Panc1 (cell line): Measurements from ENCODE around the gene S100P.

Source experiments
- CTCF ChIP-seq: fragments of 450-650 bp; IDR thresholded peaks from 2 replicates; pipeline ENCODE4 v1.5.1; 2017; ENCODE audit warnings: mild to moderate bottlenecking
- POLR2AphosphoS5 ChIP-seq: IDR thresholded peaks from 2 replicates; pipeline ENCODE4 v1.6.1; 2012; ENCODE audit warnings: mild to moderate bottlenecking, low read depth, low read length, moderate library complexity
- TF ChIP-seq, protein P1 (sequence below), 2 experiments: IDR thresholded peaks; 2 replicates each; pipeline ENCODE4 v1.6.1; 2011 to 2012; ENCODE audit warnings: low read depth in 2 of 2, control low read depth in 1 of 2, low read length in 1 of 2, mild to moderate bottlenecking in 1 of 2, moderate library complexity in 1 of 2; ENCODE audit not compliant: insufficient read depth in 1 of 2

DNA sequence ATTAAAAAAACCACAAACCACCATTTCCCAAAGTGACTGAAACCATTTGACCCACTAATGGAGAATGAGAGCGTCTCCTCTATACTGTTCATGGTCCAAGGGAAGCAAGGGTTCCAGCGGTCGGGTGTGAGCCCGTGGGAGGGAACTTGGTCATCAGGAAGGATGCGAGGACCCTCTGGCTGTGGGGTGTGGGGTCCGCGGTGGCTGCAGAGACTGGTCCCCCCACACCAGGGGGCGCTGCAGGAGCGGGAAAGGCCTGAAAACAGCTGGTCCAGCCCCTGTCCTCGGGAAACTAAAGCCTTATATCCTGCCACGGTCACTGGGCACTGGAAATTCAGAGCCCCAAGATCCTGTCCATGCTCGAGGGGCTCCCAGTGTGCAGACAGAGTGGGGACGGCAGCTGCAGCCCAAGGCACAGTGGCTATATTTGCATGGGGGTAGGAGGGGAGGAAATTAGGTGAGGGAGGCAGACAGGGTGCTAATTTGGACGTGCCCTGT is 26.6 kb downstream of the S100P start:
- TF ChIP-seq CTCF (peak; percentile 89), POLR2AphosphoS5 (no peak)
- TF ChIP-seq, protein P1, sequence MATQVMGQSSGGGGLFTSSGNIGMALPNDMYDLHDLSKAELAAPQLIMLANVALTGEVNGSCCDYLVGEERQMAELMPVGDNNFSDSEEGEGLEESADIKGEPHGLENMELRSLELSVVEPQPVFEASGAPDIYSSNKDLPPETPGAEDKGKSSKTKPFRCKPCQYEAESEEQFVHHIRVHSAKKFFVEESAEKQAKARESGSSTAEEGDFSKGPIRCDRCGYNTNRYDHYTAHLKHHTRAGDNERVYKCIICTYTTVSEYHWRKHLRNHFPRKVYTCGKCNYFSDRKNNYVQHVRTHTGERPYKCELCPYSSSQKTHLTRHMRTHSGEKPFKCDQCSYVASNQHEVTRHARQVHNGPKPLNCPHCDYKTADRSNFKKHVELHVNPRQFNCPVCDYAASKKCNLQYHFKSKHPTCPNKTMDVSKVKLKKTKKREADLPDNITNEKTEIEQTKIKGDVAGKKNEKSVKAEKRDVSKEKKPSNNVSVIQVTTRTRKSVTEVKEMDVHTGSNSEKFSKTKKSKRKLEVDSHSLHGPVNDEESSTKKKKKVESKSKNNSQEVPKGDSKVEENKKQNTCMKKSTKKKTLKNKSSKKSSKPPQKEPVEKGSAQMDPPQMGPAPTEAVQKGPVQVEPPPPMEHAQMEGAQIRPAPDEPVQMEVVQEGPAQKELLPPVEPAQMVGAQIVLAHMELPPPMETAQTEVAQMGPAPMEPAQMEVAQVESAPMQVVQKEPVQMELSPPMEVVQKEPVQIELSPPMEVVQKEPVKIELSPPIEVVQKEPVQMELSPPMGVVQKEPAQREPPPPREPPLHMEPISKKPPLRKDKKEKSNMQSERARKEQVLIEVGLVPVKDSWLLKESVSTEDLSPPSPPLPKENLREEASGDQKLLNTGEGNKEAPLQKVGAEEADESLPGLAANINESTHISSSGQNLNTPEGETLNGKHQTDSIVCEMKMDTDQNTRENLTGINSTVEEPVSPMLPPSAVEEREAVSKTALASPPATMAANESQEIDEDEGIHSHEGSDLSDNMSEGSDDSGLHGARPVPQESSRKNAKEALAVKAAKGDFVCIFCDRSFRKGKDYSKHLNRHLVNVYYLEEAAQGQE (IDR thresholded peaks at IDR 0.05; ENCODE audit: insufficient read depth in 1 of 2, low read depth in 2 of 2, low read length in 1 of 2): no peak
